Hippocampal formation (tissue), 2 donors: ENCODE measurements around the gene YBX1.
"Not testable (repeated sequence)": the region's sequence is repeated elsewhere in the genome, so short reads cannot be mapped to it uniquely, and the experiment has no call there.

Experiments used
- DNase-seq, 2 donors: peaks; one replicate each; lab custom pipeline; 2025; lab: John Stamatoyannopoulos, UW

Gene YBX1

DNA sequence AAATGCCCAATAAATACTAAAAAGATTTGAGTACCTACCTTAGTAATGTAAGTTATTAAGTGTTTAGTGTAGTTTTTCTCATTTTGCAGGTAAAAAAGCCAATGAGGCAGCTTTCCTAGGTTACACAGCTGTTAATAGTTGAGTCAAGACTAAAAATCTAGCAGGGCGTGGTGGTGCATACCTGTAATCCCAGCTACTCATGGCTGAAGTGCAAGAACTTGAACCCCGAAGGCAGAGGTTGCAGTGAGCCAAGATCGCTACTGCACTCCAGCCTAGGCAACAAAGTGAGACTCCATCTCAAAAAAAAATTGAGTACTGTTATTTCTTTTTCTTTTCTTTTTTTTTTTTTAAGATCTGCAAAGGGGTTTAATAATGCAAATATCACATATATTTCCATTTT, 7.7 kb downstream of the YBX1 start:
- no peak for DNase-seq

DNA sequence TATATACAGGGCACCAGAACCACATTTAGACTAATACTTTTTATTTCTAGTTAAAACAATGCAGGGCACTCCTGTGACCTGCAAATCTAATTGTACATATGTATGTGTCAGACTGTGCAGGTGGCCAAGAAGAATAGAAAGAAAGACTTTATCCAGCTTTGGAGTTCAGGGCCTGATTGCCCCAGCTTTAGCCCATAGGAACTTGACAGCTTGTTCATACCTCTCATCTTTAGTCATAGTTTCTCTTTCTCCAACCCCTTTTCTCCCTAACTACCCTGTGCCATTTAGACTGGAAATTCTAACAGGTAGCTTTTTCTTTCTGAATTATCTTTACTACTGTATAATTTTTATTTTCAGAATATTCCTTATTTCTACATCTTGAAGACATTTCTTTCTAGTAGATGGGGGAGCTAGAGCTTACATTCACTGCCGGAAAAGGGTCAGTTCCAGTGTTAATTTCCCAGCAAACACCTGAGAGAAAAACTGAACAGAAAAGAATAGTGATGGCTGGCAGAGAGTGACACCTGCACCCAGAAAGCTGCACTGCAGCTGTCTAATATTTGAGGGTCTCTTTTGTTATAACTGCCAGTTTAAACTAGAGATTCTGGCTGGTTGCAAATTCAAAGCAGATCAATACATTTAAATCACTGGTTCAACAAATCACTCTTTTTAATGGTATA, 8.4 kb downstream of the YBX1 start:
- DNase-seq: no peak

DNA sequence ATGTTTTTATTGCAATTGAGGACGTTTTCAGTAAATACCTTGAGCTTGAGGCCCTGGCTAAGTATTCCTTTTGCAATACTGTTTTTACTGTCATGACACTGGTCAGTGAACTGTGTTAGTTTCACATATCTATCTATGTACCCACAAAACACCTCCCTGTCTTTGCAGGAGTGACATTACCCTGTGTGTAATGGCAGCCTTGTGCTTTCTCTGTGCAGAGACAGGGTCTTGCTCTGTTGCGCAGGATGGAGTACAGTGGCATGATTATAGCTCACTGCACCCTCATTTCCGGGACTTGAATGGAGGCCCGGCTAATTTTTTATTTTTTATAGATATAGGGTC, 8.9 kb downstream of the YBX1 start:
- no peak for DNase-seq

DNA sequence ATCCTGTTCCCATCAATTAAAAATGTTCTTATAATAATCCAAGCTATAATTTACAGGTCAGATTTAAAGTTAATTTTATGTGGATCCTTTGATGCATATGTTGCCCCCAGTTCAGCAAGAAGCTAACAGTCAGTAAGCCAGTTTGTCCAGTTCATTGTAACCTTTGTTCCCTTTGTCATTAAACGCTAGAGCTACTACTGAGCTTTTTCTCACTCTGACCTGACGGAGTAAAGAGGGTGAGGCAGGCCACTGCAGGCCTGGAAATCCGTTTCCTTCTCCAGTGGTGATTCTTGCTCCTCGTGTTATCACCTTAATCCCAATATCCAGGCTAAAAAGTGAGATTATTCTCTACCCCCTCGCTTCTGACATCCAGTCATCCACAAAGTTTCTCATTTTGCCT, 10.2 kb downstream of the YBX1 start:
- DNase-seq: no peak

DNA sequence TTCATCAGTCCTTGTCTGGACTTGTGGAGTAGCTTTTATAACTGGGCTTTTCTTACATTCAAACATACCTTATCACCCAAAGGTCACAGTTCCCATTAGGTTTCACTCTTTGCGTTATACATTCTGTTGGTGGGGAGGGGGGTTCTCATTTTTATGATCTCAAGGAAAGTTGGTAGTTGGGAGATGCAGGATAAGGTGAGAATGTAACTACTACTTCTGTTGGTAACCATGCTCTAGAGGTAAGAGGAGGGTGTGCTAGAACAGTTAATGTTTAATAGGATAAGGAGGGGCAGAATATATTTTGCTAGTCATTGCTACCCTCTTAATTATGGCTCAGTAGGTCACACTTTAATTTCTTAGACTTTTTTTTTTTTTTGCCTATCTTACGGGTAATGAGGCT, 10.7 kb downstream of the YBX1 start:
- no peak for DNase-seq

DNA sequence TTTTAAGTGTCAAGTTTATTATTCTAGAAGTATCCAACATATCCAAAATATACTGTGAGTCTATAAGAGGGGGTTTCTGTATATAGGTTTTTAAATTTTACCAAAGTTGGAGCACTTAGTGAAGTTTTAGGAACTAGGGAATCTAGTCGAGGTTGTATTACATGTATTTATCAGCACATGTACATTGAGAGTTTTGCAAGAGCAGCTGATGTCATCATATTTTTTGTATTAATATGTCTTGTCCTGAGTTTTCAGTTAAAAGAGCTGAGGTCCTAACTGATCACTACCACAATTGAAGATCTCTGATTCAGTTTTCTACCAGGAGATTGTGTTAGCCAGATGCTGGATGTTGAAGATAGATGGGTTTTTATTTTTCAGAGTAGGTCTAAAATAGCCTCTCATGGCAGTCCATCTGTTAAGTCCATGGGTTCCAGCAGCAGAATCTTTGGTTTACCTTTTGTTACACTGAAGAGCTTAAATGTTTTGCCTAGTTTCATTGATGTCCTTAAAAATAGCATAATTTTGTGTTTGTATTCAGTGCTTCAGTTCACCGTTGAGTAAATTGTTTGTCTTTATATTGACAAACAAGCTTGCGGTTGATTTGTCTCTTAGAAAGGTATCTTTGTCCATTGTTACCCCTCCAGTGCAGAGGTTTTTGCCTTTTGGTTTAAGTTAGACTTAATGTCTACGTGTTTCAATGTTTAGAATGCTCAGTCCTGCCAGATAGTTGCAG, 16.0 kb downstream of the YBX1 start:
- no peak for DNase-seq

DNA sequence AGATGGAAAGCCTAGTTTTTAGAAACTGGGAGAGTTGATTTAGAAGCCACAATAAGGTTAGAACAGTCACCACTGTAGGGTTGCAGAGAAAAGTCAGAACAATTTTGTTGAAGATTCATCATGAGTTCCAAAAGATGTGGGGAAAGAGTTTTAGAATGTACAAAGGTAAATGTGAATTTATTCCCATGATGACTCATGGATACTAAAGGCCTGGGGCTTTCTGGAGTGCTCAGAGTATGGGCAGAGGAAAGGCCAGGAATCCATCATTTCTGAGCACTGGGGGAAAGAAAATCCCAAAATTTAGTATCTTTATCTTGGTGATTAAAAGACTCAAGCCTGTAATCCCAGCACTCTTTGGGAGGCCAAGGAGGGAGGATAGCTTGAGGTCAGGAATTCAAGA, 17.8 kb downstream of the YBX1 start:
- no peak for DNase-seq

DNA sequence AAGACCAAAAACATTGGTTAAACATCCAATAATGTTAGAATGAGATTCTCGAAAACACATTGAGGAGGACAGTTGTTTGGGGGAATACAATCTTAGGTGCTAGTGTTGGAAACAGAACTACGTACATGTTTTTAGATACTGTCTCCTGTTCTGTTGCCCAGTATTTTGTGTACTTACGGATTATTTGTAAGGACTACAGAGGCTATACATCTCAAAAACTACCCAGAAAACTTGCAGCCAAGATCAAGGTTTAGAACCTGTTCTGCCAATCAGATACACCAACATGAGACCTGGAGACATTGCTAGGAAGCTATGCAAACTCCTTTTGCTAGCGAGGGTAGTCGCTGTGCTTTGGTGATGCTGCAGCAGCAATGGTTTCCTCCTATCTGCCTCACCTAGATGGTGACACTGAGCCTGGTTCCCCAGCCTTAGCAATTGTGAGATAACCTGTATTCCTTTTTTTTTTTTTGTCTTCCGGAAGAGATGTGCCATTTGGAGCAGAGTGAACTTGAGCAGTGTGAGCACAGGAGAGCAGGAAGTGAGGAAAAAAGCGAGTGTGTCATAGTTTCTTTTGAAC, 21.8 kb downstream of the YBX1 start:
- no peak for DNase-seq

DNA sequence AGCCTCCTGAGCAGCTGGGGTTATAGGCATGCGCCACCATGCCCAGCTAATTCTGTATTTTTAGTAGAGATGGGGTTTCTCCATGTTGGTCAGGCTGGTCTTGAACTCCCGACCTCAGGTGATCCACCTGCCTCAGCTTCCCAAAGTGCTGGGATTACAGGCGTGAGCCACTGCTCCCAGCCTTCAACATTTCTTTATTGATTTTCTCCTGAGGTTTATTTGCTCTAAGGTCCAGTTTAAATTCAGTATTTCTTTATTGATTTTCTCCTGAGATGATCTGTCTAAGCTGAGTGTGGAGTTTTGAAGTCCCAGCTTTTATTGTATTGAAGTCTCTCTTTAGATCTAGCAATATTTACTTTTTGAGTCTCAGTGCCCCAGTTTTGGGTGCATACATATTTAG, 30.6 kb downstream of the YBX1 start:
- DNase-seq: not testable (repeated sequence)

DNA sequence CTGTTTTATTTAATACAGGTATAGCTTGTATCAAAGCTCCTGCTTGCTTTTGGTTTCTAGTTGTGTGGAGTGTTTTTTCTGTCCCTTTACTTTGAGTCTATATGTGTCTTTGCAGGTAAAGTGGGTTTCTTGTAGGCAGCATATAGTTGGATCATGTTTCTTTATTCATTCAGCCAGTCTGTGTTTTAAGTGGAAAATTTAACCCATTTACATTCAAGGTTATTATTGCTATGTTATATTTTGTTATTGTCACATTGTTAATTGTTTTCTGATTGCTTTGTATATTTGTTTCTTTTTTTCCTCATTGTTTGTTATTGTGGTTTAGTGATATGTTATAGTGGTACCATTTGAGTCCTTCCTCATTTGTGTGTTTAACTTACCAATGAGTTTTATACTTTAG, 31.1 kb downstream of the YBX1 start:
- no peak for DNase-seq

DNA sequence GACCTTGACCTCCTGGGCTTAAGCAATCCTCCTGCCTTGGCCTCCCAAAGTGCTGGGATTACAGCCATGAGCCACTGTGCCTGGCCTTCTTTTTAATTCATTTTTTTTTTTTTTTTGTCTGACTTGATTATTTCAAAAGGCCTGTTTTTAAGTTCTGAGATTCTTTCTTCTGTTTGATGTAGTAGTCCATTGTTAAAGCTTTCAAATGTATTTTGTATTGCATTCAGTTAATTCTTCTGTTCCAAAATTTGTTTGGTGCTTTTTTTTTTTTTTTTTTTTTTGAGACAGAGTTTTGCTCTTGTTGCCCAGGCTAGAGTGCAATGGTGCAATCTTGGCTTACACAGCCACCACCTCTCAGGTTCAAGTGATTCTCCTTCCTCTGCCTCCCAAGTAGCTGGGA, 32.2 kb downstream of the YBX1 start:
- DNase-seq: not testable (repeated sequence)

DNA sequence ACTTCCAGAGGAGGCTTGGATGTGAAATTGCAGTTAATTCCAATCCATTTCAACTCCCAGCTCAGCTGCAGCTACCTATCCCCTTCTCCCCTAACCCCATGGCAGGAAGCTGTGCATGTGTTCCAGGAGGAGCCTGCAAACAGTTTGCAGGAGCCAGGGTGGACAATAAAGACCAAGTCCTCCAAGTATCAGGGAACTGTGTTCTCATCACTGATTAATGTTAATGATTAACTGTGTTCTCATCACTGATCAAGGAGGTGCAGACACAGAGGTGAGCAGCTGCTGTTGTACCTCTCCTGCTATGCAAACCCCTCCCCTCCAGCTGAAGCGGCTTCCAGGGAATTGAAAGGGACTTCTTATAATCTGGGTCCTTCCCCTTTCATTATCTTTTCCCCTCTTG, 38.6 kb downstream of the YBX1 start:
- no peak for DNase-seq

DNA sequence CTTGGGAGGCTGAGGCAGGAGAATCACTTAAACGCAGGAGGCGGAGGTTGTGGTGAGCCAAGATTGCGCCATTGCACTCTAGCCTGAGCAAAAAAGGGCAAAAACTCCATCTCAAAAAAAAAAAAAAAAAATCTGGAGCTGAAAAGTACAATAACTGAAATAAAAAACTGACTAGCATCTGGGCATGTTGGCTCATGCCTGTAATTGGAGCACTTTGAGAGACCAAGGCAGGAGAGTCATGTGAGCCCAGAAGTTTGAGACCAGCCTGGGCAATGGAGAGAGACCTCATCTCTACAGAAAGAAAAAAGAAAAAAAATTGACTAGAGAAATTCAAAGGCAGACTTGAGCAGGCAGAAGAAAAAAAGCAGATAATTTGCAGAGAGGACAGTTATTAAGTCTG, 39.7 kb downstream of the YBX1 start:
- DNase-seq: no peak

DNA sequence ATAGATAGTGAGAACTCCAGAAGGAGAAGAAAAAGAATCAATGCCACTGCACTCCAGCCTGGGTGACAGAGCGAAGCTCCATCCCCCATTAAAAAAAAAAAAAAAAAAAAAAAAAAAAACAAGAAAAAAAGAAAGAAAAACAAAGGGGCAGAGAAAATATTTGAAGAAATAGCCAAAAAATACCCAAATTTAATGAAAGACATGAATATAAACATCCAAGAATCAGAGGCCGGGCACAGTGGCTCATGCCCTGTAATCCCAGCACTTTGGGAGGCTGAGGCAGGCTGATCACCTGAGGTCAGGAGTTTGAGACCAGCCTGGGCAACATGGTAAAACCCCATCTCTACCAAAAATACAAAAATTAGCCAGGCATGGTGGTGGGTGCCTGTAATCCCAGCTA, 40.2 kb downstream of the YBX1 start:
- DNase-seq: not testable (repeated sequence)

DNA sequence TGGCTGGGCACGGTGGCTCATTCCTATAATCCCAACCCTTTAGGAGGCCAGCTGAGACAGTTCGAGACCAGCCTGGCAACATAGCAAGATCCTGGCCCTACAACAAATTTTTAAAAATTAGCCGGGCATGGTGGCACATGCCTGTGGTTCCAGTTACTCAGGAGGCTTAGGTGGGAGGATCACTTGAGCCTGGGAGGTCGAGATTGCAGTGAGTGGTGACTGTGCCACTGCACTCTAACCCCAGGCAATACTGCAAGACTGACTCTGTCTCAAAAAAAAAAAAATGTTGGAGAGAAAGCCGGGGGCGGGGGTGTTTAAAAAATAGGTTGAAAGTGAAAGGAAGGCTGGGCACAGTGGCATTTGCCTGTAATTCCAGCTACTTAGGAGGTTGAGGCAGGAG, 41.3 kb downstream of the YBX1 start:
- no peak for DNase-seq

DNA sequence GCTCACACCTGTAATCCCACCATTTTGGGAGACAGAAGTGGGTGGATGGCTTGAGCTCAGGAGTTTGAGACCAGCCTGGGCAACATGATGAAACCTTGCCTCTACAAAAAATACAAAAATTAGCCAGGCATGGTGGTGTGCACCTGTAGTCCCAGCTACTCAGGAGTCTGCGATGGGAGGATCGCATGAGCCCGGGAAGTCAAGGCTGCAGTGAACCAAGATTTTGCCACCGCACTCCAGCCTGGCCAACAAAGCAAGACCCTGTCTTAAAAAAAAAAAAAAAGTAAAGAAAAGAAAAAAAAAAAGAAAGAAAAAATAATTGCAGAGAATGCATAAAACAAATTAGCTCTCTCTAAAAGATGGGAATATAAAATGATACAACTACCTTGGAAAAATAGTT, 43.6 kb downstream of the YBX1 start:
- DNase-seq: not testable (repeated sequence)

DNA sequence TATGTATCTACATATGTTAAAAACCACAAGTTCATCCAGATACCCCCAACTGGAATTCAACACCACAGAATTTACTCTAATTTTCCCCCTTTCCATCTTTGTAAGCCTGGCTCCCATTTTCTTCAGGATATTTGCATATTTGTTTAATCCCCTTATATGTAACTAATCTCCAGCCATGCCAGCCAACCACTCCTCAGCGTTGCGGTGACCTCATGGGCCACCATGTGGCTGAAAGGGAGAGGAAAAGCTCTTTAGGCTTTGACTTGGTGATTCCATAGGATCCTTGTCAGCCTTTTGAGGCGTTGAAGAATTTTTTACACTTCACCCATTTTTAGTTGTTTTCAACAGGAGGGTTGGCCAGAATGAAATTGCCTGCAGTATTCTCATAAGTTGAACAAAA, 47.8 kb downstream of the YBX1 start:
- no peak for DNase-seq

DNA sequence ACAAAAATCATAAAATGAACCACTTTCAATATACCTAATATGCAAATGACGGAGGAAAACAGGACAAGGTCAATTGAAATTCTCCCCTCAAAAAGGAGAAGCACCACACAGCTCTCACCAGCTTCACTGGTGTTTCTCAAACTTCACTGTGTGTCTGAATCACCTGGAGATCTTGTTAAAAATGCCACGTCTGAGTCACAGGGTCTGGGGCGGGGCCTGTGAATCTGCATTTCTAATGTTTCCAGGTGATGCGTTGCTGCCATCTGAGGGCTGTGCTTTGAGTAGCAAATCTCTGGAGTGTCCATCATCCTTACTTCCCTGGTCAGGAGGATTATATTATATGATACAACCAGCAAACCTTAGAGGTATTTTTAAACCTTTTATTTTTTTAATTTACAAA, 48.8 kb downstream of the YBX1 start:
- DNase-seq: no peak

DNA sequence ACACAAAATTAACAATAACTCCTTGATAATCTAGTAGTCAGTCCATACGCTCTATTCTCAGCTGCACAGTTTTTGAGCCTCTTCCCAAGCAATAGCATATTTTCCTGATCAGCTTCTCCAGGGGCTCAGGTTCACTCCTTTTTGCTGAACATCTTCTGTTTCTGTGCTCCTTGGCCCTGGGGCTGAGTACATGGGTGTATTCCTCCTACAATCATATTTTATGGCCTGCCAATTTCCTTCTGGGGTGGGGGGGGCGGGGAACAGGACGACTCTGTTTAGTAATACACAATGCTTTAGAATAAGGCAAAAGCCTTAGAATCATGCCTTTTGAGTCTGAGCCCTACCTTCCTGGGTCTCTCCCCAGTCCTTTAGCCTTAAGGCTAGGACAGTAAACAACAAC, 49.4 kb downstream of the YBX1 start:
- DNase-seq: no peak

DNA sequence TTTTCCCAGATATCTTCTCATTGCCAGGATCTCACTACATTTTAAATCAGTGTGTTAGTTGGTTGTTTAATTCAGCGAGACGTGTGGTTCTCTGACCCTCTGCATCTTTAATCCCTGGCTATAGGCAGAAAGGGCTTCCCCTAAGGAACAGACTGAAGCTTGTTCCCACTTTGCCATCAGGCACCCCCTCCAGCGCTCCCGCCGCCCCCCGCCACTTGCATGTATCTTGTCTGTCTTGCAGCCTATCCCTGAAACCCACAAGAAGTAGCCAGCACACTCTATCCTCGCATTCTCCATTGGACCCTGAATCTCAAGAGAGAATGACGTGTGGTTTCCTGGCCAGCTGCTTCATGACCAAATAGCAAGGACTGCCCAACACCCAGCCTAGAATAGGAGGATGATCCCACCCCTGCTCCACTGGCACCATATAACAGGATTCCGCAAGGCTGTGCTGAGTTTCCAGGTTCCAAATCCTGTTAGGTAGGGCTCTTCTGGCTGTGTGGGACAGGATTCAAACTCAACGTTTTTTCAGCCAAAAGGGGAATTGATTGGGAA, 50.0 kb downstream of the YBX1 start:
- no peak for DNase-seq

DNA sequence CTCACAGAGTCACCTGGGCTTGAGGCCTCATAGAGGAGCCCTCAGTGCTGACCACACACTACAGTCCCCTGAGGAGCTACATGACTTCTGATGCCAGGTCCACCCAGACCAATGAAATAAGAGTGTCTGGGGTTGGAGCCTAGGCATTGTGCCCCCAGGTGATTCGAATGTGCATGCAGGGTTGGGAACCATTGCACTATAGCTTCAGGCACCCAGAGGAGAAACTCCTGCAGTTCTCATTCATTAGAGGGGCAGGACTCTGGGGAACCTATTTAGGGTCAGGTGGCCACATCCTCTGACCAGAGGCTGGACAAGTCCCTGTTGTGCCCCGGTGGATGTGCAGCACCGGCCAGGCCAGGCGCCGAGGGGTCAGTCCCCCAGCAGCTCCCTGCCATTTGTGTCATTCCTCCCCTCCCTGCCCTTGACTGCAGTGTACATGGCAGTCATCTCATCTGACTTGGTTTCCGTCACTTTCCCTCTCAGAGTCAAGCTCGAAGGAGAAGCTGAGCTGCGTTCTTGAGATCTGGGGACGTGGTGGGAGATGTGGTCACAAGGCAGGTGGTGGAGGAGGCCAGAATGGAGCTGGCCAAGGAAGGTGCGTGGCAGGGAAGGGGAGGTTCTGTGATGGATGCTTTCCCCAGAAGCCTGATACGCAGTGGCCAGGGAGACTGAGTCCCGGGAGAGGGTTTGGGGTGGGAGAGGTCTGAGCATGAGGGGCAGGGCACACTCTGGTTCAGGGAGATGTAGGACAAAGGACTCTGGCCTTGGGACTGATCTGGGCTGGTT, 51.4 kb downstream of the YBX1 start:
- DNase-seq: no peak

DNA sequence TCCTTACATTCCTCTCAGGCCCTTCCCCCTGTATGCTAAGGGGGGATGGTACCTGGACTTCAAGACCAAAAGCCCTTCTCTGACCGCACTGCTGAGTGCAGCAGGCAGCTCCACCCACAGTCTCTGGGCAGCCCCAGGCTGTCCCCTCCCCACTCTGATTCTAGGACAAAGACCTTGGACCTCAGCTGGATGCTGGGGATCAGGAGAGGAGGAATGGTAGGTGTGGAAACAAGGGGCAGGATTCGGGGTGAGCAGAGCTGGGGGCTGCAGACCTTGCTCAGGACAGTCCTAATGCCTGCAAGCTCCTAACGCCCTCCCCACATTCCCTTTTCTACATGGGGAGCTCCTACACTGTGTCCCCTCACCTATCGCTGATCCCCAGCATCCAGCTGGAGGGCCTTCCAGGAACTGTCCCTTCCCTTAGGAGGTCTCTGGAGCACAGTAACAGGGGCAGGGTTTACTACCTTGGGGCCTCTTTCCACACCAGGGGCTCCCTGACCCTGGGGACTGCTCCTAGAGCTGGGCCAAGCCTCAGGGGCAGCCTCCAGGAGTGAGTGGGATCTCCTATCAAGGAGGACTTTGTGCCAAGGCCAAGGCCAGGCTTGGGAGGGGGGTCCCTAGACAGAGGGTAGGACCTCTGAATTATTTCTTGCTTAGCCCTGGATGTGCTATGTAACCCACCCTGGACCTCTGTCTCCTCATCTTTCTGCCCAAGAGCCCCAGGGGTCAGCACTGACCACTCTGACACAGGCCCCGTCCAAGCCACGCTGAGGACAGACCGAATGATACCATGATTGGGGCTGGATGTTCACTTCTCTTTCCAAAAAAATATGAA, 52.2 kb downstream of the YBX1 start:
- DNase-seq: no peak
